IMR-90 (cell line): ENCODE results near the gene CCDC148. TPM values are rescaled to one million over a fixed set of nuclear protein-coding genes. Genes with fewer than 3 reads are reported as not detected.

Experiments used
- ATAC-seq: fragments of 200-7000 bp; cut with Tn5 transposase; 2 replicates; pipeline ENCODE4 v1.9.1; 2020; ENCODE audit warnings: low read depth, mild to moderate bottlenecking, moderate library complexity
- BruUV-seq: library from RNA; stranded (reverse); fragments of 400-500 nt; replicated peaks from 2 replicates; lab custom pipeline; 2021; lab: Mats Ljungman, UMichigan
- CTCF ChIA-PET: fragments of 300-600 bp; formaldehyde crosslinking; extraction: SDS; loops from one replicate; lab custom pipeline; 2021; ENCODE audit warnings: antibody characterized with exemption; lab: Yijun Ruan, JAX
- POLR2A ChIA-PET: fragments of 300-600 bp; sonication (Branson Sonifier 250); formaldehyde crosslinking; loops from one replicate; lab custom pipeline; 2022; ENCODE audit warnings: antibody characterized with exemption; ENCODE audit not compliant: unreplicated experiment; lab: Charles Lee
- DNase-seq: peaks from one replicate; pipeline ENCODE4 v3.0.0; 2013
- H2AFZ ChIP-seq: replicated peaks from 2 replicates; pipeline ENCODE3; 2013; ENCODE audit warnings: low read length, mild to moderate bottlenecking; ENCODE audit not compliant: poor library complexity
- H2AK5ac ChIP-seq: 2 replicates; pipeline ENCODE4 v1.6.1; 2013; ENCODE audit warnings: low read depth, low read length, inconsistent platforms
- H2AK9ac ChIP-seq: replicated peaks from 2 replicates; pipeline ENCODE3; 2013; ENCODE audit warnings: mild to moderate bottlenecking, low read depth, low read length, moderate library complexity; ENCODE audit not compliant: poor library complexity
- H2BK120ac ChIP-seq: 2 replicates; pipeline ENCODE4 v1.6.1; 2013; ENCODE audit warnings: low read depth, low read length, inconsistent platforms
- H2BK15ac ChIP-seq: 3 replicates; pipeline ENCODE4 v1.6.1; 2013; ENCODE audit warnings: low read depth, low read length, inconsistent platforms
- H2BK20ac ChIP-seq: 2 replicates; pipeline ENCODE4 v1.6.1; 2013; ENCODE audit warnings: low read depth, mild to moderate bottlenecking, inconsistent platforms, low read length, moderate library complexity
- H2BK5ac ChIP-seq: 2 replicates; pipeline ENCODE4 v1.6.1; 2013; ENCODE audit warnings: mild to moderate bottlenecking, low read depth, low read length, inconsistent platforms; ENCODE audit not compliant: poor library complexity, severe bottlenecking
- H3K14ac ChIP-seq: replicated peaks from 2 replicates; pipeline ENCODE4 v1.6.1; 2013; ENCODE audit warnings: low read depth, low read length, inconsistent platforms
- H3K18ac ChIP-seq: 2 replicates; pipeline ENCODE4 v1.6.1; 2013; ENCODE audit warnings: low read depth, low read length, control low read depth
- H3K23ac ChIP-seq: 2 replicates; pipeline ENCODE4 v1.6.1; 2013; ENCODE audit warnings: low read depth, low read length, inconsistent platforms
- H3K27ac ChIP-seq: 2 replicates; pipeline ENCODE4 v1.5.1; 2013; ENCODE audit warnings: mild to moderate bottlenecking, control low read depth, low read length; ENCODE audit not compliant: insufficient read depth
- H3K27me3 ChIP-seq: 2 replicates; pipeline ENCODE4 v1.6.1; 2013; ENCODE audit warnings: low read length; ENCODE audit not compliant: control insufficient read depth, insufficient read depth
- H3K36me3 ChIP-seq: 2 replicates; pipeline ENCODE4 v1.6.1; 2013; ENCODE audit warnings: low read length, mixed read lengths; ENCODE audit not compliant: control insufficient read depth, insufficient read depth
- H3K4ac ChIP-seq: 2 replicates; pipeline ENCODE4 v1.6.1; 2013; ENCODE audit warnings: low read depth, low read length, inconsistent platforms
- H3K4me1 ChIP-seq: 2 replicates; pipeline ENCODE4 v1.6.1; 2013; ENCODE audit warnings: low read length, mixed read lengths; ENCODE audit not compliant: control insufficient read depth, insufficient read depth
- H3K4me2 ChIP-seq: 2 replicates; pipeline ENCODE4 v1.6.1; 2013; ENCODE audit warnings: low read depth, mild to moderate bottlenecking, control low read depth, low read length, moderate library complexity
- H3K4me3 ChIP-seq: 2 replicates; pipeline ENCODE4 v1.5.1; 2013; ENCODE audit warnings: low read depth, mild to moderate bottlenecking, control low read depth, low read length, moderate library complexity; ENCODE audit not compliant: insufficient read depth
- H3K56ac ChIP-seq: 2 replicates; pipeline ENCODE4 v1.6.1; 2013; ENCODE audit warnings: low read length, inconsistent platforms; ENCODE audit not compliant: insufficient read depth; ENCODE audit errors: extremely low read depth
- H3K79me1 ChIP-seq, 2 experiments: 2 replicates each; pipeline ENCODE4 v1.6.1; 2013; ENCODE audit warnings: low read length in 2 of 2, inconsistent platforms in 1 of 2, low read depth in 1 of 2
- H3K9ac ChIP-seq: 2 replicates; pipeline ENCODE4 v1.6.1; 2013; ENCODE audit warnings: low read depth, low read length, control low read depth
- H3K9me1 ChIP-seq: 2 replicates; pipeline ENCODE4 v1.6.1; 2013; ENCODE audit warnings: low read length, inconsistent platforms; ENCODE audit not compliant: insufficient read depth
- H3K9me3 ChIP-seq: 2 replicates; pipeline ENCODE4 v1.6.1; 2013; ENCODE audit warnings: low read length; ENCODE audit not compliant: control insufficient read depth, insufficient read depth
- H4K20me1 ChIP-seq: 2 replicates; pipeline ENCODE4 v1.6.1; 2013; ENCODE audit warnings: low read length, inconsistent platforms; ENCODE audit not compliant: insufficient read depth
- H4K5ac ChIP-seq: 2 replicates; pipeline ENCODE4 v1.6.1; 2013; ENCODE audit warnings: mild to moderate bottlenecking, low read depth, low read length, control low read depth
- H4K8ac ChIP-seq, 2 experiments: 2 replicates each; pipeline ENCODE4 v1.6.1; 2013; ENCODE audit warnings: low read depth in 2 of 2, low read length in 2 of 2, control low read depth in 1 of 2, inconsistent platforms in 1 of 2
- H4K91ac ChIP-seq: 2 replicates; pipeline ENCODE4 v1.6.1; 2013; ENCODE audit warnings: low read depth, low read length, inconsistent platforms; ENCODE audit not compliant: insufficient read depth
- CHD1 ChIP-seq: IDR thresholded peaks from 2 replicates; pipeline ENCODE4 v1.6.1; 2012; ENCODE audit warnings: low read depth, low read length, improper control_type of control experiment
- MAZ ChIP-seq: IDR thresholded peaks from 2 replicates; pipeline ENCODE4 v1.6.1; 2012; ENCODE audit warnings: low read depth, mild to moderate bottlenecking, low read length, improper control_type of control experiment, moderate library complexity, borderline replicate concordance
- MXI1 ChIP-seq: IDR thresholded peaks from 2 replicates; pipeline ENCODE4 v1.6.1; 2012; ENCODE audit warnings: low read depth, mild to moderate bottlenecking, low read length, moderate library complexity, borderline replicate concordance
- WGBS, 2 experiments: methylation state at CpG; one replicate each; pipeline versions ENCODE4 v1.1.5 to v1.1.7; 2013; ENCODE audit warnings: missing lambda C conversion rate in 2 of 2; ENCODE audit not compliant: insufficient read length in 1 of 2; ENCODE audit errors: extremely low coverage in 2 of 2; 5-methylcytosine and 5-hydroxymethylcytosine counted together
- dilution Hi-C: fragments of 300-500 bp; cut with HindIII; formaldehyde crosslinking; loops from one replicate; pipeline ENCODE4 v1.14.3; 2018; ENCODE audit warnings: low sequenced_read_pairs; ENCODE audit not compliant: unreplicated experiment
- in situ Hi-C: fragments of 300-500 bp; cut with MboI; formaldehyde crosslinking; loops from 3 replicates; pipeline ENCODE4 v1.14.3; 2019; ENCODE audit warnings: low sequenced_read_pairs, inconsistent platforms, mixed read lengths
- intact Hi-C: fragments of 100-400 bp; cut with micrococcal nuclease; formaldehyde crosslinking; loops from 2 replicates; pipeline ENCODE4 v1.10.0; 2022
- polyA plus RNA-seq, 3 experiments: library from polyadenylated mRNA; depleted of rRNA; stranded (reverse); fragments of >200 nt; gene quantifications; 2 replicates each; pipeline ENCODE4 v1.2.3, GENCODE V29; 2012; ENCODE audit warnings: low replicate concordance in 1 of 3
- total RNA-seq: library from RNA; depleted of rRNA; stranded (reverse); fragments of >200 nt; gene quantifications from 2 replicates; pipeline ENCODE4 v1.2.3, GENCODE V29; 2012
- TF ChIP-seq, protein P1 (sequence below): fragments of 150-350 bp; IDR thresholded peaks from 2 replicates; pipeline ENCODE4 v1.6.1; 2016; ENCODE audit warnings: low read depth, mild to moderate bottlenecking, low read length, moderate library complexity, borderline replicate concordance

Gene CCDC148
- total and polyA plus RNA-seq, 2 of the 4 experiments (the other 2 are of a cell fraction): 0.18 to 0.31 TPM

DNA sequence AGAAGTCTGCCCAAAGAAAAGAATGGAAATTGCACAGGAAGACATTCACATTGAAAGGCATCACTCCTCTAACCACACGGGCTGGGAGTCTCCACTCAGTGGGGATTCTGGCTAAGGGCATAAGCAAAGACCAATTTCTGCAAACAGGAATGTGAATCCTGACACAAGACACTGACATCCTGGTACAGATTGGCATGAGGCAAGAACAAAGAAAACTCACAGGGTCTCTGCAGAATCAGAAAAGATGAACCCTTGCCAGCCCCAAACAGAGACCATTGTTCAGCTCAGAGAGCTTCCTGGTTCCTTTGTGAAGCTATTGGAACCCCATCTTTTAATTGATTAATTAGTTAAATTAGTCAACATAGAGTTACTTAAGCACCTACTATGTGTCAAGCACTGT, 272.6 kb downstream of the CCDC148 start:
- H3K4ac ChIP-seq: no peak overlapping the region
- H2AK9ac ChIP-seq: no peak overlapping the region
- H3K18ac ChIP-seq: no peak overlapping the region
- H2AK5ac ChIP-seq: no peak overlapping the region
- ChIA-PET POLR2A (no interaction called here), CTCF (no interaction called here)
- no peak for DNase-seq
- no peaks in the 10 kb centered on the region for H3K79me1 ChIP-seq
- no peak for TF ChIP-seq MAZ
- TF ChIP-seq MXI1: no peak
- TF ChIP-seq CHD1: no peak
- TF ChIP-seq, protein P1, sequence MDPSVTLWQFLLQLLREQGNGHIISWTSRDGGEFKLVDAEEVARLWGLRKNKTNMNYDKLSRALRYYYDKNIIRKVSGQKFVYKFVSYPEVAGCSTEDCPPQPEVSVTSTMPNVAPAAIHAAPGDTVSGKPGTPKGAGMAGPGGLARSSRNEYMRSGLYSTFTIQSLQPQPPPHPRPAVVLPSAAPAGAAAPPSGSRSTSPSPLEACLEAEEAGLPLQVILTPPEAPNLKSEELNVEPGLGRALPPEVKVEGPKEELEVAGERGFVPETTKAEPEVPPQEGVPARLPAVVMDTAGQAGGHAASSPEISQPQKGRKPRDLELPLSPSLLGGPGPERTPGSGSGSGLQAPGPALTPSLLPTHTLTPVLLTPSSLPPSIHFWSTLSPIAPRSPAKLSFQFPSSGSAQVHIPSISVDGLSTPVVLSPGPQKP: no peak
- no peak overlapping the region for H4K91ac ChIP-seq
- H4K5ac ChIP-seq: no peak overlapping the region
- H2AFZ ChIP-seq: no peak overlapping the region
- no peak overlapping the region for H3K14ac ChIP-seq
- H3K56ac ChIP-seq: no peak overlapping the region
- H2BK20ac ChIP-seq: no peak overlapping the region
- no TSS peak for BruUV-seq
- H3K36me3 ChIP-seq: no peaks in the 10 kb centered on the region
- H2BK5ac ChIP-seq: no peak overlapping the region
- no peak overlapping the region for H3K27ac ChIP-seq
- H3K9me1 ChIP-seq: no peaks in the 10 kb centered on the region
- WGBS, 2 experiments: no CpG with 5 or more reads among the region's 1 CpG
- dilution Hi-C loops (no loop called here), intact Hi-C loops (no loop called here), in situ Hi-C loops (no loop called here)
- H3K4me2 ChIP-seq: no peak overlapping the region
- H3K9me3 ChIP-seq: no peaks in the 10 kb centered on the region
- H3K23ac ChIP-seq: no peak overlapping the region
- H3K4me1 ChIP-seq: no peaks in the 10 kb centered on the region
- no peak overlapping the region for H2BK15ac ChIP-seq
- H4K8ac ChIP-seq: no peak overlapping the region
- no peak overlapping the region for H2BK120ac ChIP-seq
- no peak overlapping the region for H3K4me3 ChIP-seq
- ATAC-seq: no peak
- H3K27me3 ChIP-seq: peaks cover 2% of the 10 kb centered on the region
- no peaks in the 10 kb centered on the region for H4K20me1 ChIP-seq
- no peak overlapping the region for H3K9ac ChIP-seq
